Right ventricle myocardium superior (tissue), 1 donor: ENCODE results near the gene COL5A1. TPM values are rescaled to one million over a fixed set of nuclear protein-coding genes. Genes with fewer than 3 reads are reported as not detected.

Experiments used
- ATAC-seq: fragments of 200-7000 bp; cut with Tn5 transposase; one replicate; pipeline ENCODE4 v1.9.1; 2020; ENCODE audit warnings: mild to moderate bottlenecking; ENCODE audit not compliant: poor library complexity
- DNase-seq: peaks from one replicate; pipeline ENCODE4 v3.0.0-alpha.2; 2020
- intact Hi-C: fragments of 100-400 bp; cut with DNase I; formaldehyde crosslinking; loops from one replicate; pipeline ENCODE4 v1.11.2; 2022
- microRNA-seq: library from miRNA; unstranded; fragments of <30 nt; microRNA quantifications from one replicate; pipeline ENCODE4 v1.2.0, GENCODE V29; 2020
- total RNA-seq: library from RNA; stranded (reverse); fragmentation: NEBNext Ultra II Directional; extraction: Animal tissue kit (Norgen Biotek cat#: 25700); gene quantifications from one replicate; pipeline ENCODE4 v1.2.1, GENCODE V29; 2021
- donor health status: DM: no; HTN: yes; CAD: no; lungs with severe emphysema.

COL5A1 gene
- total RNA-seq, 1 donor from 2014 or later: 12.7 TPM

- intact Hi-C loops: no loop called here
- ATAC-seq (no peak), DNase-seq (no peak)
Observed at GRCh38 chr9:134888603-134889190, 247.1 kb downstream of the COL5A1 start.

GRCh38 chr9:134889386-134890154, 248.0 kb downstream of the COL5A1 start:
- no peak for ATAC-seq
- no peak for DNase-seq
- intact Hi-C loops: loop anchor here (10.0 kb wide), 1 partner anchor 105 kb away; no protein-coding TSS in a partner anchor

- DNase-seq (no peak), ATAC-seq (no peak)
- intact Hi-C loops: loop anchor here (10.0 kb wide), 1 partner anchor 105 kb away; no protein-coding TSS in a partner anchor
Observed at GRCh38 chr9:134890155-134890495, 248.5 kb downstream of the COL5A1 start.

GRCh38 chr9:134891053-134891452, 249.4 kb downstream of the COL5A1 start:
- DNase-seq (no peak), ATAC-seq (no peak)
- intact Hi-C loops: loop anchor here (10.0 kb wide), 1 partner anchor 106 kb away; no protein-coding TSS in a partner anchor

- ATAC-seq (no peak), DNase-seq (no peak)
- intact Hi-C loops: loop anchor here (10.0 kb wide), 1 partner anchor 107 kb away; no protein-coding TSS in a partner anchor
Observed at GRCh38 chr9:134891713-134892112, 250.1 kb downstream of the COL5A1 start.

GRCh38 chr9:134892221-134892620, 250.6 kb downstream of the COL5A1 start:
- intact Hi-C loops: loop anchor here (10.0 kb wide), 1 partner anchor 107 kb away; no protein-coding TSS in a partner anchor
- ATAC-seq: no peak

GRCh38 chr9:134892820-134893420, 251.3 kb downstream of the COL5A1 start:
- DNase-seq (no peak), ATAC-seq (no peak)
- intact Hi-C loops: loop anchor here (10.0 kb wide), 1 partner anchor 108 kb away; no protein-coding TSS in a partner anchor

More at GRCh38 chr9:134892221-134892620, 250.6 kb downstream of the COL5A1 start:
- DNase-seq: no peak

Small RNA genes lying within 50 kb of the gene (microRNA-seq; reads per million reads assigned to microRNA genes)
- gene MIR3689A: not detected
- not detected for gene MIR3689B
- not detected for gene MIR3689C
- gene MIR3689D1: not detected
- not detected for gene MIR3689D2
- not detected for gene MIR3689E
- not detected for gene MIR3689F

Other genes with a start within 250 kb of the COL5A1 start
- 0.30 TPM for gene FCN2, start 239.0 kb downstream of the COL5A1 start, total RNA-seq